Measurements from ENCODE around the gene FCAMR. TPM values are rescaled to one million over a fixed set of nuclear protein-coding genes. Genes with fewer than 3 reads are reported as not detected.

FCAMR gene
- total RNA-seq, 4 donors from 2014 or later, result not detected

DNA sequence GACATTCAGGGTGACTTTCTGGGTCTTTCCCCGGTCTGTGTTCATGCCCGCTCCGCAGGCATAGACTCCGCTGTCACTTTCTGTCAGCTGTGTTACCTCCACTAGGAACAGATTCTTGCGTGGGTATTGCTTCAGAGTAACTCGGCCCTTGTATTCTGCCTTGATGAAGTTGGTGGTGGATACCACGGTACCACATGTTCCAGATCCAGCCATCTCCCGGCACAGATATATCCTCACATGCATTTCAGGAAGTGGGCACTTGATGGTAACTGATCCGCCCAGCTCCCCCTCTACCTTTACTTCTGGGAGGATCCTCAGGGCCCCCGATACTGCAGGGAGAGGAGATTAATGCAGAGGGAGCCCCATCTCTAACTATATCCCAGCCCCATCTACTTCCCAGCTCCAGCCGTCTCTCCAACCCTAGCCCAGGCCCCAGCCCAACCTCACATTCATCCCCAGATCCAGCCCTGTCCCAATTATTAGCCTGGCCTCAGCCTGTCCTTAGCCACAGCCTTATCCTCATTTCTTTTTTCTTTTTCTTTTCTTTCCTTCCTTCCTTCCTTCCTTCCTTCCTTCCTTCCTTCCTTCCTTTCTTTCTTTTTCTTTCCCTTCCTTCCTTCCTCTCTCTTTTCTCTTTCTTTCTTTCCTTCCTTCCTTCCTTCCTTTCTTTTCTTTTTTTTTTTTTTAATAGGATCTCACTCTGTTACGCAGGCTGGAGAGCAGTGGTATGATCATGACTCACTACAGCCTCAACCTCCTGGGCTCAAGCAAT is 56.3 kb downstream of the FCAMR start:
- no peak for DNase-seq
- intact Hi-C loops (cut with DNase I), result loop anchor here (5.0 kb wide), 1 partner anchor 177 kb away; no protein-coding TSS in a partner anchor
- Histone ChIP-seq H3K27me3 (peaks cover 0 to 17% (median 0%) of the 10 kb centered on the region in 4 donors), H3K27ac (no peak overlapping the region), H3K4me3 (no peak overlapping the region), H3K36me3 (no peaks in the 10 kb centered on the region), H3K9me3 (no peaks in the 10 kb centered on the region), H3K4me1 (peaks cover 10 to 30% (median 10%) of the 10 kb centered on the region in 3 donors)
- TF ChIP-seq, protein P1, sequence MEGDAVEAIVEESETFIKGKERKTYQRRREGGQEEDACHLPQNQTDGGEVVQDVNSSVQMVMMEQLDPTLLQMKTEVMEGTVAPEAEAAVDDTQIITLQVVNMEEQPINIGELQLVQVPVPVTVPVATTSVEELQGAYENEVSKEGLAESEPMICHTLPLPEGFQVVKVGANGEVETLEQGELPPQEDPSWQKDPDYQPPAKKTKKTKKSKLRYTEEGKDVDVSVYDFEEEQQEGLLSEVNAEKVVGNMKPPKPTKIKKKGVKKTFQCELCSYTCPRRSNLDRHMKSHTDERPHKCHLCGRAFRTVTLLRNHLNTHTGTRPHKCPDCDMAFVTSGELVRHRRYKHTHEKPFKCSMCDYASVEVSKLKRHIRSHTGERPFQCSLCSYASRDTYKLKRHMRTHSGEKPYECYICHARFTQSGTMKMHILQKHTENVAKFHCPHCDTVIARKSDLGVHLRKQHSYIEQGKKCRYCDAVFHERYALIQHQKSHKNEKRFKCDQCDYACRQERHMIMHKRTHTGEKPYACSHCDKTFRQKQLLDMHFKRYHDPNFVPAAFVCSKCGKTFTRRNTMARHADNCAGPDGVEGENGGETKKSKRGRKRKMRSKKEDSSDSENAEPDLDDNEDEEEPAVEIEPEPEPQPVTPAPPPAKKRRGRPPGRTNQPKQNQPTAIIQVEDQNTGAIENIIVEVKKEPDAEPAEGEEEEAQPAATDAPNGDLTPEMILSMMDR (IDR thresholded peaks at IDR 0.05), result no peak
- no peak for TF ChIP-seq POLR2A (IDR thresholded peaks at IDR 0.05)
- 71 to 75% methylated on average over 12 of the region's 12 CpGs for WGBS, 2 donors

DNA sequence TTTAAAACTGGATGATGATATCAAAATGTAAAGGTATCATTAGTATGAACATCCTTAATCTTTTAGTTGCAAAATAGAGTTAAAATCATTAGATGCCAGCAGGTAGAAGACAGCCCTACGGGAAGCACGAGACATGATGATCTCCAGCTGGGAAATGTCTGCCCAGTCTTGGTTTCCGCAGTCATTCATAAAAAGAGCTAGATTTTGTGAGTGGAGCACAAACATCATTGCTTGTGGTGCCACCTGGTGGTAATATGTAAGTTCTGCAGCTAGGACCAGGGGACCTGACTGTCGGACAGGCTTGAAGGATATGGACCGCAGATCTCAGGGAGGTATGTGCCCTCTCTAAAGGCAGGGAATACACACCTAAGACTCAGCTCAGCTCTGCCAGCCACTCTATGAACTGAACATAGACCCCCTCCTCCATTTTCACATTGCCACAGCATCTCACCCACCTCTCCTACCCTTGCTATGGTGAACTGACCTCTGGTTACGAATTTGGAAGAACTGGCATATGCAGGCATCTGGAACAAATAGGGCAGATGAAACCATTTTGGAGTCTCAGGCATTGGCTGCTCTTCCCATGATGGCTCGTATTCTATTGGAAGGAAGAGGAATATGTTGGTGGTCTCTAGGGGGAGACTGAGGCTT is 57.7 kb downstream of the FCAMR start:
- intact Hi-C loops (cut with DNase I), result loop anchor here (5.0 kb wide), 1 partner anchor 175 kb away; no protein-coding TSS in a partner anchor
- Histone ChIP-seq H3K27me3 (peaks cover 0 to 26% (median 0%) of the 10 kb centered on the region in 4 donors), H3K27ac (no peak overlapping the region), H3K4me1 (peaks cover 11 to 36% (median 12%) of the 10 kb centered on the region in 3 donors), H3K4me3 (no peak overlapping the region), H3K9me3 (no peaks in the 10 kb centered on the region), H3K36me3 (no peaks in the 10 kb centered on the region)
- peak; percentile 13 for DNase-seq
- no peak for TF ChIP-seq POLR2A (IDR thresholded peaks at IDR 0.05)
- TF ChIP-seq, protein P1 (IDR thresholded peaks at IDR 0.05), result peak; percentile 84 to 93 (median 90)
- 18 to 22% methylated on average over 7 of the region's 7 CpGs for WGBS, 2 donors

DNA sequence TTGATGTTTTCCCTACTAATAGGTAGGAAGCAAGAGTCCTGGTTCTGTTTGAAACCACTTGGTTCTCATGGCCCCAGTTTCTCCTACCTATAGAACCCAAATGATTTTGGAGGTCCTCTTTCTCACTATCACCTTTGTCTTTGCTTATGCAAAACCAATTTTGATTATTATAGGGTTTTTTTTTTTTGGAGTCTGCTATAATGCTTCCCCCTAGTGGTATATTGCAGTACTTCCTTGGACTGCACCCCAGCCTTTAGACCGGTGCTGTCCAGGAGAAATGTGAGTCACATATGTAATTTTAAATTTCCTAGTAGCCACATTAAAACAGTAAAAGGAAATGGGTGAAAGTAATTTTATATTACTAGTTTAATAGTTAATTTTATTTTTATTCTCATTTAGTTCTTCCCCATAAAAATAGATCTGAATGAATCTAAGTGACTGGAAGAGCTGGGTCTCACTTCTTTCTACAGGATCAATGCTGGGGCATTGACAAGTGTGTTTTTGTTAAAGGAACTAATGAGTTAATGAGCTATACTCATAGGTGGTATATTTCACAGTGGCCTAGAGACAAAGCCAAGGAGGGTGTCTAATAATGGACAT is 59.1 kb downstream of the FCAMR start:
- no peak overlapping the region for H3K4me3 ChIP-seq
- WGBS, 2 donors, result 0 to 6% methylated on average over 1 of the region's 1 CpG
- TF ChIP-seq POLR2A (IDR thresholded peaks at IDR 0.05), result no peak
- TF ChIP-seq, protein P1 (IDR thresholded peaks at IDR 0.05), result peak; percentile 81 to 95 (median 90)
- no peaks in the 10 kb centered on the region for H3K36me3 ChIP-seq
- H3K27ac ChIP-seq, result no peak overlapping the region
- H3K4me1 ChIP-seq, result peaks cover 11 to 36% (median 12%) of the 10 kb centered on the region in 3 donors
- no peak for DNase-seq
- peaks cover 0 to 26% (median 0%) of the 10 kb centered on the region in 4 donors for H3K27me3 ChIP-seq
- intact Hi-C loops (cut with DNase I), result loop anchor here (5.0 kb wide), 1 partner anchor 174 kb away; no protein-coding TSS in a partner anchor
- no peaks in the 10 kb centered on the region for H3K9me3 ChIP-seq

DNA sequence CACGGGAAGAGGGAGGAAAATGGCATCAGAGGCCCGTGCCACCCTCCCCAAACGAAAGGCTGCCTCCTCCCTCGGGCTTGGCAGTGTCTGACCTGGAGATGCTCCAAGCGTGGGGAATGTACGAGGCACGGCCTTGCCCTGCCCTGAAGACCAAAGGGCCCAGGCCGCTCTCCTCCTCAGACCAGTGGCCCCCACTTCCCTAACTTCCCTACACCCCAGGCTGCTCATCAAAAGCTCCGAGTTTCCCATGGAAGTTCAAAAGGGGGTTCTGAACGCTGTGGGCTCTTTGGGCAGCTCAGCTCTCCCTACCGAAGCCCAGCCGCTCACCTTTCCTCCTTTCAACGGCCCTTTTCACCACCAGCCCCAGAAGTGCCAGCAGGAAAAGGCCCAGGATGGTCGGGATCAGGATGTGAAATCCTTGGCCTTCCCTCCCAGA is 60.4 kb downstream of the FCAMR start:
- peaks cover 0 to 26% (median 0%) of the 10 kb centered on the region in 4 donors for H3K27me3 ChIP-seq
- no peaks in the 10 kb centered on the region for H3K9me3 ChIP-seq
- no peaks in the 10 kb centered on the region for H3K36me3 ChIP-seq
- WGBS, 2 donors, result 38 to 40% methylated on average over 1 to 10 of the region's 14 CpGs
- peak overlapping the region; percentile 62 to 87 (median 75) for H3K27ac ChIP-seq
- DNase-seq, result no peak
- peaks cover 11 to 36% (median 12%) of the 10 kb centered on the region in 3 donors for H3K4me1 ChIP-seq
- intact Hi-C loops (cut with DNase I), result loop anchor here (5.0 kb wide), 1 partner anchor 173 kb away; no protein-coding TSS in a partner anchor
- TF ChIP-seq, protein P1 (IDR thresholded peaks at IDR 0.05), result no peak
- no peak for TF ChIP-seq POLR2A (IDR thresholded peaks at IDR 0.05)
- H3K4me3 ChIP-seq, result peak overlapping the region; percentile 36 to 74 (median 51)
